ENCODE measurements around the gene KRT7. TPM values are rescaled to one million over a fixed set of nuclear protein-coding genes. Genes with fewer than 3 reads are reported as not detected.

The KRT7 gene
- total RNA-seq, 2 experiments from 2014 or later, result 3.4 to 3.9 TPM

GRCh38 chr12:52227606-52228166 is 5.4 kb upstream of the KRT7 start:
- Mint-ChIP-seq H3K4me1 (peaks cover 6% of the 10 kb centered on the region), H3K9me3 (ENCODE audit: low read depth) (no peaks in the 10 kb centered on the region), H3K36me3 (ENCODE audit: low read depth) (no peaks in the 10 kb centered on the region), H3K27ac (no peak overlapping the region), H3K4me3 (no peak overlapping the region), H3K27me3 (peaks cover 52% of the 10 kb centered on the region)
- POLR2A ChIA-PET, result no interaction called here
- intact Hi-C loops (cut with DNase I, micrococcal nuclease), result no loop called here
- ATAC-seq (no peak), DNase-seq (no peak)
- CTCF ChIA-PET, result interaction anchor here (0.6 to 1.0 kb wide), 2 partner anchors 17 to 27 kb away, joined by 3 to 4 read pairs; no protein-coding TSS in a partner anchor

DNA sequence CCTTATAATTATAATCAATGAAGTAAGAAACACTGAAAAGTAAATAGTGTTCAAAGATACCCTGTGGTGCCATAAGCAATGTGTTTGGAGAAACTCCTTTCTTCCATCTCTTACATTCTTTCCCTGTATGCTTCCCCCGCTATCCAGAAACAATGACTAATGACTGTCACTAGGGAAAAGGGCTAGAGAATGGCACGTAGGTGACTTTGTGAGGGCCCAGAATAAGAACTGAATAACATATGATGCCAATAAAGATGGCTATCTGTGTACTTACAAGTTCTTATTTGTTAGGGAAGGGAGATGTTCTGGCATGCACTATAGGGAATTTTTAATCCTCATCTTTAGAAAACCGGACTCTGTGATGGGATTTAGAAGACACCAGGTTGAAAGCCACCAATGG is 4.7 kb upstream of the KRT7 start:
- Mint-ChIP-seq H3K4me3 (no peak overlapping the region), H3K27ac (no peak overlapping the region)
- CTCF ChIA-PET, result no interaction called here

DNA sequence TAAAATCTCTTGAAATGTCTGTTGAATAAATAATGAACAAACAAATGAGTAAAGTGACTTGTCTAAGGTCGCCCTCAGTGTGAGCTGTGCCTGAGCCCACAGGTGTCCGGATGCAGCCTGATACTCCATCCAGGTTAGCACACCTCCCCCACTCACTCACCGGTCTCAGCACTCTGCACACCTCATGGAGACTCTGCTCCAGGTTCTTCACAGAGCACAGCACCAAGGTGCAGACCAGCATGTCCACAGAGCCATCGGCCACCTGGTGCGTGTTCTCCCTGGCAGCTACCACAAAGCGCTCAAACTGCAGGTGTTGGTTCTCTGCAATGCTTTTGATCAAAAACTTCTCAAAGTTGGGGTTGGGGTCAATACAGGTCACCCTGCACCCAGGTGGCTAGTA is 4.1 kb upstream of the KRT7 start:
- Mint-ChIP-seq H3K9me3 (ENCODE audit: low read depth) (no peaks in the 10 kb centered on the region), H3K27me3 (peaks cover 52% of the 10 kb centered on the region), H3K4me3 (no peak overlapping the region), H3K36me3 (ENCODE audit: low read depth) (no peaks in the 10 kb centered on the region), H3K27ac (no peak overlapping the region), H3K4me1 (peaks cover 4% of the 10 kb centered on the region)
- DNase-seq, result no peak
- ChIA-PET POLR2A (no interaction called here), CTCF (interaction anchor here (0.7 to 1.2 kb wide), 3 partner anchors 53 to 74 kb away, joined by 3 read pairs; no protein-coding TSS in a partner anchor)
- no peak for ATAC-seq
- intact Hi-C loops (cut with DNase I, micrococcal nuclease), result no loop called here

More for the DNA sequence above, 4.7 kb upstream of the KRT7 start:
- peaks cover 52% of the 10 kb centered on the region for H3K27me3 Mint-ChIP-seq
- POLR2A ChIA-PET, result no interaction called here
- no peaks in the 10 kb centered on the region for H3K36me3 Mint-ChIP-seq (ENCODE audit: low read depth)
- intact Hi-C loops (cut with DNase I, micrococcal nuclease), result no loop called here
- H3K4me1 Mint-ChIP-seq, result peaks cover 6% of the 10 kb centered on the region
- H3K9me3 Mint-ChIP-seq (ENCODE audit: low read depth), result no peaks in the 10 kb centered on the region
- ATAC-seq (no peak), DNase-seq (no peak)

GRCh38 chr12:52229836-52230343 is 3.2 kb upstream of the KRT7 start:
- Mint-ChIP-seq H3K4me1 (no peaks in the 10 kb centered on the region), H3K36me3 (ENCODE audit: low read depth) (no peaks in the 10 kb centered on the region), H3K4me3 (no peak overlapping the region), H3K9me3 (ENCODE audit: low read depth) (no peaks in the 10 kb centered on the region), H3K27ac (no peak overlapping the region), H3K27me3 (peaks cover 52% of the 10 kb centered on the region)
- DNase-seq, result no peak
- POLR2A ChIA-PET, result no interaction called here
- ATAC-seq, result no peak
- CTCF ChIA-PET, result interaction anchor here (0.7 to 1.2 kb wide), 4 partner anchors 8 to 75 kb away, joined by 3 to 4 read pairs (median 3); no protein-coding TSS in a partner anchor
- intact Hi-C loops (cut with DNase I, micrococcal nuclease), result no loop called here

DNA sequence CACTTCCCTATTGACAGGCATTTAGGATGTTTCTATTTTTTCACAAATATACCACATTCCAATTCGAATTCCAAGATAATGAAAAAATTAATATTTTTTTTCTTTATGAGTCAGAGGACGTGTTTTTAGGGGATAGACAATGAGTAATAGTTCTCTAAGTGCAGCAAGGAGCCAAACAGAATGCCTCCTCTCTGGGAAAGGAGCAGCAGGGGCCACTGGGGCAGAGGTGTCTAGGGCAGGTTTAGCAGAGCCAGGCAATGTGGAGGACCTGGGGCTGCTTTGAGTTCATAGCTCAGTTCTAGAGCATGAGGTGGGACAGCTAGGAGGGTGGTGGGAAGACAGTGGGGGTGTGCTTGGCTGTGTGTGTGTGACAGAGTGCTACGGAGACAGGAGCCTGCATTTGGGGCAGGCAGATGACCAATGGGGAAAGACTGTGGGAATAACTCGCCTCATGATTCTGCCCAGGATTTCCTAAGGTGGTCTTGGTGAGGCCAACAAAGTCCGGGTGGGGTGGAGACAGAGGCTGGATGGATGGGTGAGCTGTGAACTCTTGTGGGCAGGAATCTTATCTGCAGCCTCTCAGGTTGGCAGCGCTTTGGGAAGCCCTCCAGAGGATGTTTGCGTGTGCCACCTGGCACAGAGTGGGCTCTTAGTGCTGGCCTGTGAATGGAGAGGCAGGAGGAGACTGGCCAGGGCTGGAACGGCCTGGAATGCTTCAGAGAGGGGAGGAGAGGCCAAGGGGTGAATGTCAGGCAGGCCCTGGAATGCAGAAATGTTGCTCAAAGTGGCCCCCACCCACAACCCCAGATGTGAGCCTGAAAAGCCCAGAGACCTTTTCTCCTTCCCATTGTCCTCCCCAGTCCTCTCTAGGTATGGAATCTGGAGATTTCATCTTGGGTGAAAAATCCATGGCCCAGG is 2.4 kb upstream of the KRT7 start:
- ATAC-seq (no peak), DNase-seq (no peak)
- Mint-ChIP-seq H3K4me1 (no peaks in the 10 kb centered on the region), H3K9me3 (ENCODE audit: low read depth) (no peaks in the 10 kb centered on the region), H3K4me3 (no peak overlapping the region), H3K36me3 (ENCODE audit: low read depth) (no peaks in the 10 kb centered on the region), H3K27me3 (peaks cover 55% of the 10 kb centered on the region), H3K27ac (no peak overlapping the region)
- CTCF ChIA-PET, result interaction anchor here (0.9 to 1.2 kb wide), 2 partner anchors 7 to 63 kb away, joined by 3 to 4 read pairs; no protein-coding TSS in a partner anchor
- POLR2A ChIA-PET, result no interaction called here
- intact Hi-C loops (cut with DNase I, micrococcal nuclease), result no loop called here

DNA sequence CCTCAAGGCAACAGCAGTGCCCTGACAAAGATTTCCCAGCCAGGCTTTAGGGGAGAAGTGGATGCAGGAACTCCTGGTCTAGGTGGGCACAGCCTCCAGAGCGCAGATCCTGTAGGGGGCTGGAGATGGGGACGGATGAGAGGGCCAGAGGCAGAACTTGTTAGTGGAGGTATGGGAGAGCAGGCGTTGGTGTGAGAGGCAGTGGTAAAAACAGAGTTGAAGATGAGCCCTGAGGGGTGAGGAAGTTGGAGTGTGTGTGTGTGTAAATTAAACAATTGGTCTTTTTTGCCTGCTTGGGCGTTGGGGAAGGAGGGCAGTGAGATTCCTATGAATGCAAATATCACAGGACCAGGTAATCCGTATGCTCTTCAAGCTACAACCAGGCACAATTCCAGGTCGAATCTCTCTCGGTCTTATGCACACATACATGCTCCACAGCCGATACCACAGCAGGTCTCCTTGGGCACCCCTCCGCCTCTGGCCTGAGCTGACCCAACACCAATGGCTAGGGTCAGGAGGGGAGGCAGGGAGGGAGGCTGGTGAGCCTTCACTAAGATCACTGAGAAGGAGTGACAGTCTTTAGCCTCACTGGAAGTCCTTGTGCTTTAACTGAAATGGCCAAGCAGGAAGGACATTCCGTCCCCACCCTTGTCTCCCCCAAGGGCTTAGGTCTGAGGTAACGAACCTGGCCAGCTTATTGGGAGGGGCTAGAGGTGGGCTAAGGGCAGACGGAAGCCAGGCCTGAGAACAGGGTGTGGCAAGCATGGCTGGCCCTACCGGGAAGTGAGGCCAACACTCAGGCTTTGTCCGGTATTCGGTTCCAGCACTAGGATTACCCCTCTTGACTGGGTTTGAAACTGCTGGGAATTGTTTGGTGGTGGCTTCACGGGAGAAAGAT is 1.5 kb upstream of the KRT7 start:
- Mint-ChIP-seq H3K9me3 (ENCODE audit: low read depth) (no peaks in the 10 kb centered on the region), H3K4me1 (no peaks in the 10 kb centered on the region), H3K27me3 (peaks cover 53% of the 10 kb centered on the region), H3K4me3 (no peak overlapping the region), H3K27ac (no peak overlapping the region), H3K36me3 (ENCODE audit: low read depth) (no peaks in the 10 kb centered on the region)
- DNase-seq (no peak), ATAC-seq (no peak)
- ChIA-PET POLR2A (no interaction called here), CTCF (interaction anchor here (0.6 to 0.7 kb wide), 2 partner anchors 21 to 29 kb away, joined by 3 read pairs; no protein-coding TSS in a partner anchor)
- intact Hi-C loops (cut with DNase I, micrococcal nuclease), result no loop called here

DNA sequence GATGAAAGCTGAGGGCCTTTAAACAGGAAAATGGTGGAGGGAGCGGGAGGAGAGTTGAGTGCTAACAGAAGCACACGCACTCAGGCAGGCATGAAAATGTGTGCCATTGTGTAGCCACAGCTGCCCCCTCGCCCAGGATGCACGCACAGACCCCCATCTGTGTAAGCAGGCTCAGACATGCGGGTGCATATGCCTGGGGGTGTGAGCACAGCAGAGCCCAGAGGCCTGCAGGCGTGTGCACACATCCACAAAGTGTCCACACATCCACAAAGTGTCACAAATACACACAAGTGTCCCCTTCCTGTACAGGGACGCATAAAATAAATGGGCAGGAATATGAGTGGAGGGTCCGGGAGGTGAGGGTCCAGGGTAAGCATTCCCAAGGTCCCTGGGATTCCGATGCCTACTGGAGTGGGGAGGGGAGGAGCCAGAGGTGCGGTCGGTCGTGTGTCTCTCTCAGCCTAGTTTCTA is 805 bp upstream of the KRT7 start:
- DNase-seq (no peak), ATAC-seq (no peak)
- intact Hi-C loops (cut with DNase I, micrococcal nuclease), result no loop called here
- Mint-ChIP-seq H3K36me3 (ENCODE audit: low read depth) (no peaks in the 10 kb centered on the region), H3K9me3 (ENCODE audit: low read depth) (no peaks in the 10 kb centered on the region), H3K4me1 (no peaks in the 10 kb centered on the region), H3K27ac (no peak overlapping the region), H3K27me3 (peaks cover 52% of the 10 kb centered on the region), H3K4me3 (no peak overlapping the region)
- ChIA-PET CTCF (interaction anchor here (0.7 to 1.2 kb wide), 2 partner anchors 8 to 28 kb away, joined by 3 read pairs; no protein-coding TSS in a partner anchor), POLR2A (no interaction called here)

DNA sequence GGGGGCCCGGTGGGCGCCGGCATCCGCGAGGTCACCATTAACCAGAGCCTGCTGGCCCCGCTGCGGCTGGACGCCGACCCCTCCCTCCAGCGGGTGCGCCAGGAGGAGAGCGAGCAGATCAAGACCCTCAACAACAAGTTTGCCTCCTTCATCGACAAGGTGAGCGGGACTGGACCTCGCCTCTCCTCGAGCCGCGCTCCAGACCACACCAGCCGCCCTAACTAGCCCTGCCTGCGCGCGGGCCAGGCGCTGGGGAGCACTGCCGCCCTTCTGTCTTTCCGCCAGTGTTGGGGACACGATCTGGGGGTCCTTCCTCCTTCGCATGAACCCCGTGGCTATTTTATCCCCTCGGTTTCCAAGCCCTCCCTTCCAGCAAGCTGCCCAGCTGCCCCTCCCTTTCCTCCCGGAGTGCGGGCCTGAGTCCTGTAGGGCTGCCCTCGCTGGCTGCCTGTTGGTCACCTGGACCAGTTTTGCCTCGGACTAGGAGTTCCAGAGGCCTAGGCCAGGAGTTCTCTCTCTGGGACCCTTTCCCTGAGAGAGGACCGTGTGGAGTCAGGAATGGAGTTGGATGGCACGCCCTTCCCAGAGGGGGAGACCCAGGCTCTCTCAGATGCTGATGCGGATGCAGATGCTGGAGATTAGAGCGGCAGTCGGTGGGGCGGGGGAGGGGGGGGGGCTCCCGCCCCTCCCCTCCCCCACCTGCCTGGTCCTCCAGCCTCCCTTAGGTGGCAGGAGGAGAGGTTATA is 592 bp downstream of the KRT7 start:
- POLR2A ChIA-PET, result no interaction called here
- no peak overlapping the region for H3K4me3 Mint-ChIP-seq
- intact Hi-C loops (cut with DNase I, micrococcal nuclease), result no loop called here

GRCh38 chr12:52234223-52234810 is 1.3 kb downstream of the KRT7 start:
- H3K27ac Mint-ChIP-seq, result no peak overlapping the region
- ChIA-PET POLR2A (no interaction called here), CTCF (interaction anchor here (1.3 kb wide), 1 partner anchor 45 kb away, joined by 3 read pairs; no protein-coding TSS in a partner anchor)
- DNase-seq, result no peak
- H3K27me3 Mint-ChIP-seq, result peaks cover 42% of the 10 kb centered on the region
- ATAC-seq, result no peak
- no peaks in the 10 kb centered on the region for H3K36me3 Mint-ChIP-seq (ENCODE audit: low read depth)
- H3K4me1 Mint-ChIP-seq, result no peaks in the 10 kb centered on the region
- no peak overlapping the region for H3K4me3 Mint-ChIP-seq
- H3K9me3 Mint-ChIP-seq (ENCODE audit: low read depth), result no peaks in the 10 kb centered on the region
- intact Hi-C loops (cut with DNase I, micrococcal nuclease), result no loop called here

More for the DNA sequence above, 592 bp downstream of the KRT7 start:
- Mint-ChIP-seq H3K27me3 (peaks cover 48% of the 10 kb centered on the region), H3K36me3 (ENCODE audit: low read depth) (no peaks in the 10 kb centered on the region), H3K9me3 (ENCODE audit: low read depth) (no peaks in the 10 kb centered on the region), H3K27ac (no peak overlapping the region), H3K4me1 (no peaks in the 10 kb centered on the region)
- CTCF ChIA-PET, result interaction anchor here (1.2 to 1.3 kb wide), 2 partner anchors 9 to 46 kb away, joined by 3 read pairs; no protein-coding TSS in a partner anchor
- DNase-seq (no peak), ATAC-seq (no peak)

DNA sequence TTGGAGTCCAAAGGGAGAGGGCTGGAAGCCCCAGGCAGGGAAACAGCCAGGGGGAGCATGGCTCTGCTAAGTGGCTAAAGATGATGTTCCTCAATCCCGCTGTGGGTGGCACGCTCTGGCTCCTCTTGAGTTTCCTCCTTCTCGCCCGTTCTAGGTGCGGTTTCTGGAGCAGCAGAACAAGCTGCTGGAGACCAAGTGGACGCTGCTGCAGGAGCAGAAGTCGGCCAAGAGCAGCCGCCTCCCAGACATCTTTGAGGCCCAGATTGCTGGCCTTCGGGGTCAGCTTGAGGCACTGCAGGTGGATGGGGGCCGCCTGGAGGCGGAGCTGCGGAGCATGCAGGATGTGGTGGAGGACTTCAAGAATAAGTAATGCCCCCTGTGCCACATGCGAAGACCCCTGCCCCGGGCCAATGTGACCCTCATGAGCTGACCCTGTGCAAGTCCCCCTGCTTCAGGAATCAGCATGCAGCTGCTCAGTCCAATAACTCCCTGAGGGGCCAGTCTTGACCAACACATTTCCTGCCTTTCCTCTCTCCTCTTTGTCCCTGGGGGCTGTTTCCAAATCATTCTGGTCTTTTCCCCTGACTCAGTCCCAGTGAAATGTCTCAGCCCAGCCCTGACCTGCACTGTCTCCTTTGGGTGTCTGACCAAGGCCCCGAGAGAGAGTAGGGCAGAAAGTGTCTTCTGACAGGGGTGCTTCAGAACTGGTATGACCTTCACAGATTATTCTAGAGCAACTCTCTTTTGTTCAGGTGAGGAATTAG is 2.1 kb downstream of the KRT7 start:
- Mint-ChIP-seq H3K9me3 (ENCODE audit: low read depth) (no peaks in the 10 kb centered on the region), H3K4me3 (no peak overlapping the region), H3K27ac (no peak overlapping the region), H3K4me1 (no peaks in the 10 kb centered on the region), H3K27me3 (peaks cover 35% of the 10 kb centered on the region), H3K36me3 (ENCODE audit: low read depth) (no peaks in the 10 kb centered on the region)
- CTCF ChIA-PET, result interaction anchor here (0.6 to 4.0 kb wide), 3 partner anchors 11 to 153 kb away, joined by 3 to 42 read pairs (median 4); no protein-coding TSS in a partner anchor
- intact Hi-C loops (cut with DNase I, micrococcal nuclease), result no loop called here
- POLR2A ChIA-PET, result no interaction called here
- no peak for ATAC-seq
- no peak for DNase-seq
